Measurements from ENCODE around the gene ALLC.

- TF ChIP-seq ZNF77 (CRISPR knock-in tag; IDR thresholded peaks at IDR 0.05) (no peak), RAD51 (IDR thresholded peaks at IDR 0.05; ENCODE audit: borderline replicate concordance, low read depth) (no peak), ZBTB9 (CRISPR knock-in tag; IDR thresholded peaks at IDR 0.05) (no peak), FOSL1 (tag; conservative IDR thresholded peaks at IDR 0.05) (no peak), CTCF (IDR thresholded peaks at IDR 0.05 in 2 of 3, conservative IDR thresholded peaks at IDR 0.05 in 1 of 3; ENCODE audit: insufficient read depth in 2 of 3, low read depth in 1 of 3, low read length in 3 of 3) (no peak), BRF1 (IDR thresholded peaks at IDR 0.05; ENCODE audit: borderline replicate concordance, extremely low read depth, insufficient read length) (no peak)
Measured at GRCh38 chr2:3639015-3639630, 18.9 kb upstream of the ALLC start.

Data from K562 (cell line).